Fibroblast of mammary gland (primary cell): ENCODE measurements around the gene UBE2G2.

Experiments
- DNase-seq: peaks from one replicate; pipeline ENCODE4 v3.0.0-alpha.2; 2010; ENCODE audit warnings: low read depth
- H3K4me3 ChIP-seq: 2 replicates; pipeline ENCODE4 v1.5.1; 2011; ENCODE audit warnings: low read depth, mild to moderate bottlenecking, low read length, moderate library complexity; ENCODE audit not compliant: control insufficient read depth
- CTCF ChIP-seq: conservative IDR thresholded peaks from 2 replicates; pipeline ENCODE4 v1.5.1; 2011; ENCODE audit warnings: low read depth, low read length, inconsistent platforms; ENCODE audit not compliant: control insufficient read depth, insufficient read depth

Gene UBE2G2

GRCh38 chr21:44847261-44848056 lies 45.8 kb upstream of the UBE2G2 start:
- DNase-seq = no peak
- no peak overlapping the region for H3K4me3 ChIP-seq
- TF ChIP-seq CTCF = no peak

- no peak for TF ChIP-seq CTCF
- no peak overlapping the region for H3K4me3 ChIP-seq
- peak; percentile 72 for DNase-seq
Observed at GRCh38 chr21:44846485-44847260, 45.1 kb upstream of the UBE2G2 start.

GRCh38 chr21:44846224-44846484 lies 44.5 kb upstream of the UBE2G2 start:
- DNase-seq = no peak
- TF ChIP-seq CTCF = no peak
- H3K4me3 ChIP-seq = peak overlapping the region; percentile 29

GRCh38 chr21:44845418-44846223 lies 44.0 kb upstream of the UBE2G2 start:
- TF ChIP-seq CTCF = peak; percentile 34
- peak; percentile 49 for DNase-seq
- peak overlapping the region; percentile 29 for H3K4me3 ChIP-seq

GRCh38 chr21:44844256-44844655 lies 42.6 kb upstream of the UBE2G2 start:
- DNase-seq = no peak
- no peak for TF ChIP-seq CTCF
- no peak overlapping the region for H3K4me3 ChIP-seq

- TF ChIP-seq CTCF = no peak
- DNase-seq = no peak
Observed at GRCh38 chr21:44842721-44843445, 41.3 kb upstream of the UBE2G2 start.

More at GRCh38 chr21:44842721-44843445, 41.3 kb upstream of the UBE2G2 start:
- H3K4me3 ChIP-seq = no peak overlapping the region
